GM10847 (cell line): ENCODE results near the gene CACNB2.

Experiments used
- POLR2A ChIP-seq: IDR thresholded peaks from 2 replicates; pipeline ENCODE4 v1.6.1; 2011; ENCODE audit not compliant: insufficient read length; ENCODE audit errors: extremely low read depth

The CACNB2 gene

DNA sequence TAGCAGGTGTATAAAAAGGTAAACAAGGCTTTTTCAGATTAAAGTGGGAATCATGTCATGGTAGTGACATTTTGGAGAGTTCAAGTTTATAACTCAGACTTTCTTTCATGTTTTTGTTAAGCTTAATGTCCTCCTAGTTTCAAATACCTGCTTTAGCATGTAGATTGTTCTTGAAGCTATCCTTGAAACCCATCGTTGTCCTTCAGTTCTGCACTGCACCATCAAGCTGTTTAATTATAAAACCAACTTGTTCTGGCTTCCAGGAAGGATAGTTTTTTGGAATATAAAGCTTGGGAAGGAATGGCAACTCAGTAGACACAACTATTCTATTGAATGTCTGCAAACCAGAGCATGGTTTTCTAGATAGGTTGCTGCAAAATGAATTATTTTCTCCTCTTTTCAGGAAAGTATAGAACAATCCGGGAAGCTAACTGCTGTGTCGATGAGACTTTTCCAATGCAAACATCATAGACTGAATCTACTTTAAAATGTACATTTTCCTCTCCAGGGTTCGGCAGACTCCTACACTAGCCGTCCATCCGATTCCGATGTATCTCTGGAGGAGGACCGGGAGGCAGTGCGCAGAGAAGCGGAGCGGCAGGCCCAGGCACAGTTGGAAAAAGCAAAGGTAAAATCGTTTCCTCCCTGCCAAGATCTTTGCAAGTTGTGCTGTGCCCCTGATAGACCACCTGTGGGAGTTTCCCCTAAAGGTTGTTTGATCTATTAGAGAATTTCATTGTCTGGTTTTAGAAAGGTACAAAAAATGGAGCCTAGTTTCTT, 261.4 kb downstream of the CACNB2 start:
- no peak for TF ChIP-seq POLR2A

DNA sequence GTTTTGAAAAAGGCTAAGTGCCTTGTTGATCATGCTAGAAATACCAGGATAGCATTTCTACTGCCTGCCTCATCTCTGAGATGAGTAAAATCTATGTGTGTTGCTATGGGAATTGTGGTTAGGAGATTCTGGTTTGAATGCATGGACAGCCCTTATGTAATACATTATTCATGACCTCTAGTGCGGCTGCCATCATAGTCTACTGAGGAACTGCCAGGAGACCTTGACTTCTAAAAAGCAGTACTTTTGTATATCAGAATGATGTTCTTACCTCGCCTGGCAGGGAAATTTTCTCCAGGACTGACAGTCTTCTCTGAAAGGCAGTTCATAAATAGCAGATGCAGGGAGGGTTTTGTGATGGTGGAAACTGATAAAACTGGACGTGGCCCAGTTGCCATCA, 262.6 kb downstream of the CACNB2 start:
- TF ChIP-seq POLR2A = no peak

DNA sequence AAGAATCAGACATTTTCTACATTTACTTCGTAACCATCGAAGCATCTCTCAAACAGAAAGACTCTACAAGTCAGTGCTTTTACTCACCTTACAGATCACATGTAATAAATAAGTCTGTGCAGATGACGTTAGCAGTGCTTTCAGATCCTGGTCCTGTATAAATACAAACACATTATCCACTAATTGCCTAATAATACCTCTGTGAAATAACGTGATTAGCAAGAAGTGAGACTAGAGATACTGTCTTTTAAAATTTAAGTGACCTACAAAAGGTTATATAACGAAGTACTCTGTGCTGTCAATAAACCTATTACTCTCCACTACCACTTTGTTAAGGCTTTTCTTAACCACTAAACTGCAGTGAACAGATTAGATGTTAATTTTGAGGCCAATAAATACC, 264.3 kb downstream of the CACNB2 start:
- TF ChIP-seq POLR2A = no peak

DNA sequence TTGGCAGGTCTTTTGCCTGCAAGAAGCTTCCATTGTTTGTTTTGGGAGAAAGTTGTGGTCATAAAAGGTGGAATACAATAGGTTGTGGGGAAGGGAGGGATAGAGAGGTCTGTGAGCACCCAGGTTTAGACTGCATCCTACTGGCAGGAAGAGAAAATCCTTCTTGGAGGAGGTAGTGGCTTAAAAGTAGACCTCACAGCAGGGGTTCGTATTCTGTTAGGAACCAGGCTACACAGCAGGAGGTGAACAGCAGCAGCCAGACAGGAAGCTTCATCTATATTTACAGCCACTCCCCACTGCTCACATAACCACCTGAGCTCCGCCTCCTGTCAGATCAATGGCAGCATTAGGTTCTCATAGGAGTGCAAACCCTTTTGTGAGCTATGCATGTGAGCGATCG, 265.9 kb downstream of the CACNB2 start:
- no peak for TF ChIP-seq POLR2A

DNA sequence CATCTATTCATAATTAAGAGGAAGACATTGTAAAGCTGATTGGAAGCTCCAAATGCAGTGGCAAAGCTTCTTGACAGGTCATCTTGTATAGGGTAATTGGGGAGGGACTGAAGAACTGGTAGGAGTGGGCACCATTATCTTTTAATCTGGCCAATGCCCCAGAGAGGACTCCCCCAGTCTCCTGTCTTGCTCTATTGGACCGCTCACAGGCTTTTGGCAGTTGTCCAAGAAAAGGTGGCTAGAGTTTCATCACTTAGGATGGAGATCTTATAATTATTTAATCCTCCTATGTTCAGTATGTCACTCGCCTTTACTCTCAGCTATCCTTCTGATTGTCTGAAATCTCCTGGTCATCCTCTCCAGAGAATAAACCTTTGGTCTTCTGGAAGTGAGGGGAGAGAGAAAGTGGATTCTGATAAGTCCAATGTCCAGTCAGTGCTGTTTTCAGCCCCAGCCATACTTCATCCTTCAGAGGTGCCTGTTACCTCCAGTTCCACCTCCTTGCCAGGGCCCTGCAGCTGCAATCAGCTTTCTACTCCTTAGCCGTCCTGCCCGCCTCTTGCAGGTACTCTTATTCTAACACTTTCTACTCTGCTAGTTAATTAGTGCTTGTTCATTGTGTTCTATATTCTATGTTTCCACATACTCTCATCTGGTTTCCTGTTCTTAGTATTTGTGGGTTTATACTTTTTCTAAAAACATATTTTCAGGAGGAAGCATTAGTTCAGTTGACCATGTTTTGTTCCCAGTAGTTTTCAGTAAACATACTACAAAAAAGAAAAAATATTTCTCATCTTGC, 269.6 kb downstream of the CACNB2 start:
- TF ChIP-seq POLR2A = no peak

DNA sequence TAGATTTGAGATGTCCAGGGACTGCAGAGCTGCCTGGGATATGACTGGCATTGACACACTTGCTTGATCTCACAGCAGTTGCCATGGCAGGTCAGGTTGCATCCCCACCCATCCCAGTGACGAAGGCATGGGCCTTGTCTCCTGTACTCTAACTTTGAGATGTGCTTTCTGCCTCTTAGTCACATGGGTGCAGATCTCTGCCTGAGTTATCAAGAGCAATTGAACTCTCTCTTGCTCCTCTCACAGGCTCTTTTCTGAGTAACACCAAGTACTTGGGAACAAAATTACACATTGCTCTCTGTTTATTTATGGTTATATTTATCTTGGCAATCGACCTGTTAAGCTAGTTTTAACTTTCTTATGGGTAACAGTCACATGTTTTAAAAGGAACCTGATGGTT, 273.8 kb downstream of the CACNB2 start:
- TF ChIP-seq POLR2A = no peak

DNA sequence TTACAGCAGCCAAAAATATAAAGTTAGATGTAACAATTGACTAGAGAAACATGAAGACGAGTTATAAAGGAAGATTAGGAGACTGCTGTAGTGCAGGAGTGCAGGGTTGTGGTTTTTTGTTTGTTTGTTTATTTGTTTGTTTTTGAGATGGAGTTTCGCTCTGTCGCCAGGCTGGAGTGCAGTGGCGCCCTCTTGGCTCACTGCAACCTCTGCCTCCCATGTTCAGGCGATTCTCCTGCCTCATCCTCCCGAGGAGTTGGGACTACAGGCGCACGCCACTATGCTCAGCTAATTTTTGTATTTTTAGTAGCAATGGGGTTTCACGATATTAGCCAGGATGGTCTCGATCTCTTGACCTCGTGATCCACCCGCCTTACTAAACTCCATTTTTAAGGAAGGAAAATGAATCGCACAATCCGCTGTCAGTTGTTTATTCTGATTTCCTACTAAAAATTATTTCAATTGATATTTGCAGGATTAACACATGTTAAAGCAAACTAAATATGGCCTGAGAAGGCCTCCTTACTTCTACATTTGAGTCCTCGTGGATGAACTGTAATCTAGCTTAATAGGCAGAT, 277.8 kb downstream of the CACNB2 start:
- TF ChIP-seq POLR2A = no peak

DNA sequence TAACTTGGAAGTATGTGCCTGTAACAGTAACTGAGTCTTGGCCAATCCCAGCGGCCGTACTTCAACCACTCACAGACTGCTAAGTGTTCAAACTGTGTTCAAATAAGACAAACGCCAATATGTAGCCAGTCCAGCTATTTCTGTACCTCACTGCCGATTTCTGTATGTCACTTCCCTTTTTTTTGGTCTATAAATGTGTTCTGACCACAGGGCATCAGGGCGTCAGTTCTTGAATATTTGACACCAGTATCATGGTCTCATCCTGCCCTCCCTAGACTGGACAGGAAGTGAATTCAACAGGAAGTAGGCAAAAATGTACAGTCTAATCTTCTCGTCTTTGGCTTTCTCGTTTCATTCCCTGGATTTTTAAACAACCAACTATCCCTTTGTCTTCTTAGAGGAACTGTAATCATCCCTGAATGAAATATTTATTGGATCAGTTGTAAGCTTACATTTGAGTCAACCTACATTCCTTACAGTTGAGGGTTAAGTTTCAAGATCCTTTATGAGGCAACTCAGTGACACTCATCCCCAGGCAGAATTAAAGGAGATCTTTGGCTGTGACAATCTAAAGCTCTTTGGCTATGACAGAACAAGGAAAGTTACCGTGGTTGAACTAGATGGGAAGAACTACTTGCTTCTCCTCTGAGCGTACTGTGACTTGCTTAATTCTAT, 278.5 kb downstream of the CACNB2 start:
- no peak for TF ChIP-seq POLR2A

DNA sequence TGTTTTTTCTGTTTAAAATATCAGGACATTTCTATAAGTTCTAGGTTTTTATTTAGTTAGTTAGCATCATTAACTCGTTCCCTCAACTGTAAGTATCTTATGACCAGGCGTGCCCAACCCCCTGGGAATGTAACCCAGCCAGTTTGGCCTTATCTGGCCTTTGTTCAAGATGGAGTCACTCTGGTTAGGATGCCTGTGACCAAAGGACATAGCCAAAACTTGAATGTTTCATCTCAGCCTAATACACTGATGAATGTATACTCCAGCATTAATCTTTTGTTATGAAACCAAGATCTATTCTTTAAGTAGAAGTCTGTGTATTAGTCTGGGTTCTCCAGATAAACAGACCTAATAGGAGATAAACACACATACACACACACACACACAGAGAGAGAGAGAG, 279.7 kb downstream of the CACNB2 start:
- TF ChIP-seq POLR2A = no peak

DNA sequence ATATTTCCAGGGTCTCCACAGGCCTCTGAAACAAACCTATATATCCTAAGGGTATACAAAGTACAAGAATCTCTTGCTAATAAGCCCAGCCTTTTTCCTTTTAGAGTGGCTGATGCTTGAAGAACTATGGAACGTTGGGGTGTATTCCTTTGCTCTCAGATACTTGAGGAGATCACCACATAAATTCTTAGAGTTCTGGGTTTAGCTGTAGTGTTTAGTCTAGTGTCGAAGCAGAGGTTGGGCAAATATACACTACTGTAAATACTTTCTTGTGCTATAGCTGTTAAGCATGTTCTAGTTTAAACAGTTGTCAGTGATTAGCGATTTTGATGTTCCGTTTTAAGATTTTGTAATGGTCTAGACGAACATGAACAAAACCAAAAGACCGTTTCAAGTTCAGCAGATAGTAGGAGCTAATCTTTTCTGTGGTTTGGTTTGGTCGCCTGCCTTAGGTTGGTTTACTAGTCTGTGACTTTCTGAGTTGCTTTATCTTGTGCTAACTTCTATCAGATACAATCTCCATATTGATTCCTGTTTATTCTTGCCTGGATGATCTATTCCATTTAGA, 281.6 kb downstream of the CACNB2 start:
- no peak for TF ChIP-seq POLR2A

DNA sequence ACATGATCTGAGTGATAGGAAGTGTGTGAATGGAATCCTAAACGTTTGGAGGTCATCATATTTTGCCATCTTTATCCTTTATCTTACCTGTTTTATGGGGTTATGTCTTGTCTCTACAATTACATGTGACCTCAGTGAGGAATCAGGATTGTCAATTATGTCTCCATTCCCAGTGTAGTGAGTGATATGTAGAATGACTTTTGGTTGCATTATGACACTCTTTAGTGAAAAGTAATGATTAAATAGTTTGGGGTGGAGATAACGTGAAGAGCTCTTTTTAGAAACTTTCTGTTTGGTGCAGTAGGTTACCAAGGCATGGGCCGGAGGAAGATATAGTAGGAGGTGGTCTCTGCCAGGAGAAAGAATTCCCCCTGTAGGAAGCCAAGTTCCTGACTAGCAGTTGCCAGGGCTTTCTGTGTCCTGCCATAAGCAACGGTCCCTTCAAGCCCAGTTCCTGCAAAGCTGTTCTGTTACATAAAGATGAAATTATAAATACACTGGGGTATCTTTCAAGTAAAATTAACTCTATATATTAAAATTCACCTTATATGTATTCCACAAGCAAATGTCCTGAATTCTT, 282.9 kb downstream of the CACNB2 start:
- no peak for TF ChIP-seq POLR2A

DNA sequence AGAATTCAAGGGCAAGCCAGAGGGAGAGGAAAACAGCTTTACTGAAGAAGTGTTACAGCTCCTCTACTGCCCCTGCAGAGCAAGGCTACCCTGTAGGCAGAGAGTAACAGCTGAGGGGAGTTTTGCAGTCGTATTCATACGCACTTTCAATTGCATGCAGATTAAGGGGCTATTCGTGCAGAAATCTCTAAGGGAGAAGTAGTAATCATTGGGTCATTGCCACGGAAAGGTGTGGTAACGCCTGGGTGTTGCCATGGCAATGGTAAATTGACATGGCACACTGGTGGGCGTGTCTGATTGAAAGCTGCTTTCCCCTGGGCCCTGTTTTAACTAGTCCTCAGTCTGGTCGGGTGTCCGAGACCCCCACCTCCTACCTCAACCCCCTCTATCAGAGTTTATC, 284.0 kb downstream of the CACNB2 start:
- no peak for TF ChIP-seq POLR2A

DNA sequence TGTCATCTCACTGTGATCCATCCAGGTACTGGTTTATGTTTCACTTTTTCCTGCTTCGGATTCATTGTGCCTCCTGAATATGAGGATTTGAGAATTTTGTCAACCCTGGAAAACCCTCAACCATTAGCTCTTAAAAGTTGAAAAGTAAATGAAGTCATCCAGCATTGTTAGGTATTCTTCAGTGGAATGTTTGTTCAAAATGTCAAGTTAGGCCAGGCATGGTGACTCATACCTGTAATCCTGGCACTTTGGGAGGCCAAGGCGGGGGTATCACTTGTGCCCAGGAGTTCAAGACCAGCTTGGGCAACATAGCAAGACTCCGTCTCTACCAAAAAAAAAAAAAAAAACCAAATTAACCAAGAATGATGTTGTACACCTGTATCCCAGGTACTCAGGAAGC, 289.1 kb downstream of the CACNB2 start:
- no peak for TF ChIP-seq POLR2A

DNA sequence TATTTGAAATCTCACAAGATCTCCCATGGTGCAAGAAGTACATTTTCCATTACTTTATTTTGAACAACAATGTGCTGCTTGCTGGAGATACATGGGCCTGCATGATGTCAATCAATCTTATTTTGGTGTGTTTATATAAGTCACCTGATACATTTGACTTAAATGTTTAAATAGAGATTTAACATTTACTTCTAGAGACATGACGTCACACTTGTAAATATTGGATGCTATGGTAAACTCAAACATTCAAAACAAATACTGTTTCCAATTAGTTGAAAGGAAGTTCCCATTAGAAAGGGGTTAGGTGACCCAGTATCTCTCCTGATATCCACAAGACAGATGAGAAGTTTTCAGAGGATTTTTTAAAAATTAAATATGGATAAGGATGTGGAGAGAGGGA, 296.7 kb downstream of the CACNB2 start:
- no peak for TF ChIP-seq POLR2A

DNA sequence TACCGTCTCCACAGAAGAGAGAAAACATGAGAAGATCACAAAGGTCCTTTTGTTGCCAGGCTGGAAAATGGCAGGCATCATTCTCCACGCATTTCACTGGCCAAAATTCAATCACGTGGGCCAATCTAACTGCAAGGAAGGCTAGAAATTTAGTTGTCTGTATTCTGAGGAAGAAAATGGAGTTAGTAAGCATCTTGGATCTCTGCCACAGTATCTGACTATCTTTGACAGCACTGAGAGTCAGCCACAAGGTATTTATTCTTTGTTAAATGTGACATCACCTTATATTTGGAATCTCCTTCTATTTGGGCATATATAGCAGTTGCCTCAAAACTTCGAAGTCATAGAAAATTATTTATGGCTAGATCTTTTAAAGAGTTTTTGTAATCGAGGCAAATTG, 297.3 kb downstream of the CACNB2 start:
- TF ChIP-seq POLR2A = no peak
